Fibroblast of lung (primary cell): ENCODE data around the gene GREB1.

Experiments used
- CTCF ChIP-seq, 2 donors: IDR thresholded peaks in 1 of 2; conservative IDR thresholded peaks in 1 of 2; 1 replicate in 1 of 2; 2 replicates in 1 of 2; pipeline ENCODE4 v1.5.1; 2011 to 2012; ENCODE audit warnings: low read length in 2 of 2, control low read depth in 1 of 2, inconsistent platforms in 1 of 2, low read depth in 1 of 2, mild to moderate bottlenecking in 1 of 2
- EZH2 ChIP-seq: IDR thresholded peaks from 2 replicates; pipeline ENCODE4 v1.5.1; 2012; ENCODE audit warnings: low read length, control low read depth, mild to moderate bottlenecking; ENCODE audit errors: missing control alignments

GRCh38 chr2:11488809-11489208 is 45.0 kb upstream of the GREB1 start:
- no peak for TF ChIP-seq EZH2
- TF ChIP-seq CTCF (conservative IDR thresholded peaks at IDR 0.05 in 1 of 2, IDR thresholded peaks at IDR 0.05 in 1 of 2; ENCODE audit: low read depth in 1 of 2, low read length in 2 of 2): no peak
